Progenitor cell of endocrine pancreas (in vitro differentiated cells): ENCODE measurements around the gene UBE2E1. TPM values are rescaled to one million over a fixed set of nuclear protein-coding genes. Genes with fewer than 3 reads are reported as not detected.

Experiments
- DNase-seq: peaks from one replicate; pipeline ENCODE4 v3.0.0; 2021; ENCODE audit warnings: low spot score; ENCODE audit not compliant: unreplicated experiment
- H3K27ac Mint-ChIP-seq: 2 replicates; pipeline ENCODE4 v1.8.0; 2021; ENCODE audit warnings: mild to moderate bottlenecking, moderate library complexity, mixed read lengths
- H3K27me3 Mint-ChIP-seq: 2 replicates; pipeline ENCODE4 v1.8.0; 2021; ENCODE audit warnings: mixed read lengths
- H3K36me3 Mint-ChIP-seq: 2 replicates; pipeline ENCODE4 v1.8.0; 2022; ENCODE audit warnings: mixed read lengths; ENCODE audit not compliant: insufficient read depth
- H3K4me1 Mint-ChIP-seq: 2 replicates; pipeline ENCODE4 v1.8.0; 2021; ENCODE audit warnings: low read depth, mixed read lengths
- H3K4me3 Mint-ChIP-seq: 2 replicates; pipeline ENCODE4 v1.8.0; 2021; ENCODE audit warnings: low read depth, mild to moderate bottlenecking, moderate library complexity, mixed read lengths
- H3K9me3 Mint-ChIP-seq: 2 replicates; pipeline ENCODE4 v1.8.0; 2021; ENCODE audit warnings: low read depth, mixed read lengths
- total RNA-seq: library from RNA; stranded (reverse); gene quantifications from 2 replicates; pipeline ENCODE4 v1.2.1, GENCODE V29; 2021
- TF ChIP-seq, protein P1 (sequence below): fragments of 200-600 bp; sonication (generic); IDR thresholded peaks from one replicate; pipeline ENCODE4 v1.5.0; 2021; ENCODE audit warnings: antibody characterized with exemption, mild to moderate bottlenecking; ENCODE audit not compliant: unreplicated experiment

Gene UBE2E1
- total RNA-seq, 1 donor from 2014 or later, result 134 TPM

DNA sequence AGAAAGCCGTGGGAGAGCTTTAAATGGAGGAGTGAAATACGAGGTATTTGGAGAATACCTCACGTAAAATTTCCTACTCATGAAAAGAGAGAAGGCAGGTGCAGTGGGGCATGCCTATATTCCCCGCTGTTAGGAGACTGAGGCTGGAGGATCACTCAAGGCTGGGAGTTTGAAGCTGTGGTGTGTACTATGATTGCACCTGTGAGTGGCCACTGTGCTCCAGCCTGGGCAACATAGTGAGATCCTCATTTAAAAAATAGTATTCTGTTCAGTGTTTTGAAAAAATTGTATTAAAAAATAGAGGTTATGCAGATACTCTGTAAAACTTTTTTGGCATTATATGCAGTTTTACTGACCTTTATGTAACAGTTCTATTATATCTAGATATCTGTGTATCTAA is 20.0 kb downstream of the UBE2E1 start:
- Mint-ChIP-seq H3K27ac (no peak overlapping the region), H3K4me3 (no peak overlapping the region), H3K9me3 (no peaks in the 10 kb centered on the region), H3K27me3 (no peaks in the 10 kb centered on the region), H3K4me1 (peaks cover 38% of the 10 kb centered on the region), H3K36me3 (peaks cover 2% of the 10 kb centered on the region)
- TF ChIP-seq, protein P1, sequence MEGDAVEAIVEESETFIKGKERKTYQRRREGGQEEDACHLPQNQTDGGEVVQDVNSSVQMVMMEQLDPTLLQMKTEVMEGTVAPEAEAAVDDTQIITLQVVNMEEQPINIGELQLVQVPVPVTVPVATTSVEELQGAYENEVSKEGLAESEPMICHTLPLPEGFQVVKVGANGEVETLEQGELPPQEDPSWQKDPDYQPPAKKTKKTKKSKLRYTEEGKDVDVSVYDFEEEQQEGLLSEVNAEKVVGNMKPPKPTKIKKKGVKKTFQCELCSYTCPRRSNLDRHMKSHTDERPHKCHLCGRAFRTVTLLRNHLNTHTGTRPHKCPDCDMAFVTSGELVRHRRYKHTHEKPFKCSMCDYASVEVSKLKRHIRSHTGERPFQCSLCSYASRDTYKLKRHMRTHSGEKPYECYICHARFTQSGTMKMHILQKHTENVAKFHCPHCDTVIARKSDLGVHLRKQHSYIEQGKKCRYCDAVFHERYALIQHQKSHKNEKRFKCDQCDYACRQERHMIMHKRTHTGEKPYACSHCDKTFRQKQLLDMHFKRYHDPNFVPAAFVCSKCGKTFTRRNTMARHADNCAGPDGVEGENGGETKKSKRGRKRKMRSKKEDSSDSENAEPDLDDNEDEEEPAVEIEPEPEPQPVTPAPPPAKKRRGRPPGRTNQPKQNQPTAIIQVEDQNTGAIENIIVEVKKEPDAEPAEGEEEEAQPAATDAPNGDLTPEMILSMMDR, result no peak
- DNase-seq, result no peak

DNA sequence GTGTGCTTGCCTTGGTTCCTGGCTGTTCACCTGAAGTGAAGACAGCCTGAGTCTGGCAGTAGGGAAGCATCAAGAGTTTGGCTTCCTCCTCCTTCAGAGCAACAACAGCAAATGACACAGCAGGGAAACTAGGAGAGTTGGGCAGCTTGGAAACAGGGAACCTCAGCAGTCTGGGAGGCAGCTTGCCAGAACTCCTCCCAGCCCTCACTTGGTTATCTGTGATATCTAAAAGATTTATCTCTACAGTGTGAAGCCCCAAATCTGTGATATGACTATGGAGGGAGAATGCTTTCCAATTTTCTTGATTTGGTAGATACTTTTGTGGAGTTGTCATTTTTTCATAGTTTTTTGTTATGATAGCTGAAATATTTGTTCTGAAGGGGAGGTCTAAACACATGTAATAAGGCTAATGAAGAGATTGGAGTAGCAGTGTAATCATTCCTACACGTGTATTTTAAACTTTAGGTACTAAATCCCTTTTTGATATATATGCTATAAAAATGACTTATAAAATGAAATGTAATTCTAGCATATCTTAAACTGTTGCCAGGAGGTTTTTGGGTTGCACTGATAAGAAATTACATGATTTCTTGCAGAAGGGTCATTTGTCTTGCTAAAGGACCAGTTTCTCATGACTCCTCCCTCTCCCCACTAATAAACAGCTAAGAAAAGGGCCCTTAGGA is 20.8 kb downstream of the UBE2E1 start:
- H3K4me1 Mint-ChIP-seq, result peaks cover 33% of the 10 kb centered on the region
- no peak for DNase-seq
- H3K4me3 Mint-ChIP-seq, result no peak overlapping the region
- H3K27me3 Mint-ChIP-seq, result no peaks in the 10 kb centered on the region
- peaks cover 2% of the 10 kb centered on the region for H3K36me3 Mint-ChIP-seq
- no peaks in the 10 kb centered on the region for H3K9me3 Mint-ChIP-seq
- peak overlapping the region; percentile 5 for H3K27ac Mint-ChIP-seq
- TF ChIP-seq, protein P1, result no peak

DNA sequence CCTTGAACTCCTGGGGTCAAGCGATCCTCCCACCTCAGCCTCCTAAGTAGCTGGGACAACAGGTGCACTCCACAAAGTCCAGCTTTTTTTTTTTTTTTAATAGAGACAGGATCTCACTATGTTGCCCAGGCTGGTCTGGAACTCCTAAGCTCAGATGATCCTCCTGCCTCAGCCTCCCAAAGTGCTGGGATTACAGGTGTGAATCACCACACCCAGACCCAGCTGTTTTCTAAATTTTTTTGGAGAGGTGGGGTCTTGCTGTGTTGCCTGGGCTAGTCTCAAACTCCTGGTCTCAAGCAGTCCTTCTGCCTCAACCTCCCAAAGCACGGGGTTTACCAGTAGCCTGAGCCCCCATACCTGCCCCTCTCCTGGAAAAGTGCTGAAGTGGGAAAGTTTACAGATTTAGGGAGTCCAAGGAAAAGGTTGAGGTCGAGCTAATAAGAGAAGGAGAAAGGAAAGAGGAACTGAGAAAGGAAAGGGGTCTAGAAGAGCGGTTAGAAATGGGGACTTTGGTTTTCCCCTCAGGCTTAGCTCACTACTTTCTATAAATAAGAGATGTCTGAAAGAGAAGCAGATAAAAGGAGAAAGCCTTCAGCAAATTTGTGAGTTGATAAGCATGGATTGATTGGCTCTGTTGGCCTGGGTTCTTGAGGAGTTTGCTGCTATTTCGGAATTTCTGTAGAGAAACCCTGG is 23.6 kb downstream of the UBE2E1 start:
- peaks cover 3% of the 10 kb centered on the region for H3K36me3 Mint-ChIP-seq
- DNase-seq, result no peak
- H3K27ac Mint-ChIP-seq, result no peak overlapping the region
- TF ChIP-seq, protein P1, result no peak
- no peak overlapping the region for H3K4me3 Mint-ChIP-seq
- peaks cover 18% of the 10 kb centered on the region for H3K4me1 Mint-ChIP-seq
- no peaks in the 10 kb centered on the region for H3K27me3 Mint-ChIP-seq
- no peaks in the 10 kb centered on the region for H3K9me3 Mint-ChIP-seq

DNA sequence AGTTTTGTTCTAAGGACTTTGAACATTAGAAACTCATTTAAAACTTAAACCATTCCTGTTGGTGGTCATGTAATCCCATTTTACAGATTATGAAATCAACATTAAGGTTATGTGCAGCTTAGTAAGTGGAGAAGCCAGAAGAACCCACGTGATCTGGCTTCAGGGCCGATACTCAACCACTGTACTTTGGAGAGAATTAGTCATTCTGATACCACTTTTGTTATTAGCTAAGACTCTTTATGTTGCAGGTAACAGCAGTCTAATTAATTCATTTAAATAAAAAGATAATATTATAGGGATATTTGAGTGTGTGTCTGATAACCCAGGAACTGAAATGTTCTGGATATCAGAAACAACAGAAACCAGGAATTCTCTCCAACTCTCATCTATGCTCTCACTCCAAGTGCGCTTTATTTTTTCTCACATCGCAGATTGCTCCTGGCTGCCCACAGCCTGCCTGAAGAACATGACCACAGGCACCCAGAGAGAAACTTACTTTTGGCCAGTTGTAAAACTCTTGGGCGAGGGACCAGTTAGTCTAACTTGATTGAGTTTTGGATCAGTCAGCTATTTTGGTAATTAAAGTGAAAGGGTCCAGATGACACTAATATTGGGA is 25.2 kb downstream of the UBE2E1 start:
- H3K36me3 Mint-ChIP-seq, result peaks cover 3% of the 10 kb centered on the region
- no peaks in the 10 kb centered on the region for H3K27me3 Mint-ChIP-seq
- no peaks in the 10 kb centered on the region for H3K9me3 Mint-ChIP-seq
- H3K4me1 Mint-ChIP-seq, result peaks cover 11% of the 10 kb centered on the region
- TF ChIP-seq, protein P1, result no peak
- DNase-seq, result no peak
- H3K4me3 Mint-ChIP-seq, result no peak overlapping the region
- H3K27ac Mint-ChIP-seq, result no peak overlapping the region

DNA sequence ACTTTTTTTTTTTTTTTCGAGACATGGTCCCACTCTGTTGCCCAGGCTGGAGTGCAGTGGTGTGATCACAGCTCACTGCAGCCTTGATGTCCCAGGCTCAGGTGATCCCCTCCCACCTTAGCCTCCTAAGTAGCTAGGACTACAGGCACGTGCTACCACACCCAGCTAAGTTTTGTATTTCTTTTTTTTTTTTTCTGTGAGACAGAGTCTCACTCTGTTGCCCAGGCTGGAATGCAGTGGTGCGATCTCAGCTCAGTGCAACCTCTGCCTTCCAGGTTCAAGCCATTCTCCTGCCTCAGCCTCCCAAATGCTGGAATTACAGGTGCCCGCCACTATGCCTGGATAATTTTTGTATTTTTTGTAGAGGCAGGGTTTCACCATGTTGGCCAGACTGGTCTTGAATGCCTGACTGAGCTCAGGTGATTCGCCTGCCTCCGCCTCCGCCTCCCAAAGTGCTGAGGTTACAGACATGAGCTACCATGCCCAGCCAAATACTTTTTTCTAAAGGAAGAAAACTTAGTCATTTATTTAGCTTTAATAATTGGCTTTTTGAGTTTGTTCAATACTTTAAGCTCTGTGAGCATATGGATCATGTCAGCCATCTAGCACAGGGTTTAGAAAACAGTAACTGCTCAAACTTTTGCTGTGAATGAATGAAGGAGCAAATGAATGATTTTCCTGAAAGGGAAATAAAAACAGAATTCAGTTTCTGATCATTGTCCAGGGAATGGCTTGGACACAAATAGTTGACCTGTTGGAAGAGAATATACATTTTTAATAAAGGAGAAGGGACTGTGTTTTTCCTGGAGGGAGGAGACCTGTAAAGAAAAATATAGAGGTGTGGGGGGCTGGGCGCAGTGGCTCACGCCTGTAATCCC is 26.0 kb downstream of the UBE2E1 start:
- DNase-seq, result no peak
- Mint-ChIP-seq H3K27me3 (no peaks in the 10 kb centered on the region), H3K9me3 (no peaks in the 10 kb centered on the region), H3K4me3 (no peak overlapping the region), H3K36me3 (peaks cover 3% of the 10 kb centered on the region), H3K4me1 (peaks cover 15% of the 10 kb centered on the region), H3K27ac (no peak overlapping the region)
- TF ChIP-seq, protein P1, result no peak
